Kidney (tissue), 14 donors: ENCODE data around the gene LRCOL1. TPM values are rescaled to one million over a fixed set of nuclear protein-coding genes. Genes with fewer than 3 reads are reported as not detected.
A peak's percentile ranks its signal among the peaks of the same experiment; 100 is the strongest.

Experiments used
- DNase-seq, 5 donors: peaks; one replicate each; pipeline ENCODE4 v3.0.0-alpha.2; 2013 to 2020
- FAIRE-seq: peaks from 2 replicates; lab custom pipeline; 2012; peaks lifted over from hg19 to GRCh38; lab: Jason Lieb, UNC
- H3K27ac ChIP-seq, 2 donors: one replicate each; pipeline ENCODE4 v1.7.0; 2013; ENCODE audit warnings: low read depth in 2 of 2, low read length in 2 of 2, inconsistent platforms in 1 of 2
- H3K27me3 ChIP-seq: one replicate; pipeline ENCODE4 v1.7.1; 2013; ENCODE audit warnings: low read length, inconsistent platforms; ENCODE audit not compliant: control insufficient read depth, insufficient read depth
- H3K36me3 ChIP-seq, 3 donors: one replicate each; pipeline versions ENCODE4 v1.7.0 to v1.7.1; 2013; ENCODE audit warnings: low read length in 3 of 3, control low read depth in 1 of 3, inconsistent platforms in 1 of 3; ENCODE audit not compliant: insufficient read depth in 3 of 3, control insufficient read depth in 2 of 3
- H3K4me1 ChIP-seq, 3 donors: one replicate each; pipeline versions ENCODE4 v1.7.0 to v1.7.1; 2013; ENCODE audit warnings: low read length in 3 of 3, inconsistent platforms in 1 of 3, low read depth in 1 of 3; ENCODE audit not compliant: control insufficient read depth in 2 of 3, insufficient read depth in 2 of 3
- H3K4me3 ChIP-seq, 3 donors: one replicate each; pipeline versions ENCODE4 v1.7.0 to v1.8.1; 2013; ENCODE audit warnings: low read length in 3 of 3, control low read depth in 1 of 3, inconsistent platforms in 1 of 3
- H3K9ac ChIP-seq, 3 donors: one replicate each; pipeline versions ENCODE4 v1.7.0 to v1.7.1; 2013; ENCODE audit warnings: low read length in 3 of 3, control low read depth in 1 of 3, inconsistent platforms in 1 of 3
- H3K9me3 ChIP-seq, 3 donors: one replicate each; pipeline versions ENCODE4 v1.7.0 to v1.7.1; 2013; ENCODE audit warnings: low read length in 3 of 3, control low read depth in 1 of 3, inconsistent platforms in 1 of 3; ENCODE audit not compliant: control insufficient read depth in 2 of 3, insufficient read depth in 1 of 3
- intact Hi-C: fragments of 100-400 bp; cut with DNase I; formaldehyde crosslinking; loops from one replicate; pipeline ENCODE4 v1.11.1; 2022
- polyA plus RNA-seq: library from polyadenylated mRNA; stranded (reverse); fragments of 350-450 nt; fragmentation: Illumina TruSeq; extraction: RNeasy Lipid Tissue Mini Kit (QIAGEN cat#74804); gene quantifications from one replicate; pipeline ENCODE4 v1.2.3, GENCODE V29; 2014; ENCODE audit warnings: low read depth, low replicate concordance; ENCODE audit not compliant: insufficient read depth
- total RNA-seq: library from RNA; stranded (reverse); fragmentation: NEBNext Ultra II Directional; extraction: Animal tissue kit (Norgen Biotek cat#: 25700); gene quantifications from one replicate; pipeline ENCODE4 v1.2.1, GENCODE V29; 2021
- TF ChIP-seq, protein P1 (sequence below): IDR thresholded peaks from 3 replicates; pipeline ENCODE4 v1.5.1; 2012; ENCODE audit warnings: mild to moderate bottlenecking, moderate library complexity, borderline replicate concordance; ENCODE audit not compliant: insufficient read depth; ENCODE audit errors: extremely low read depth
- donor health status: control.
- donor health status: control.
- donor health status: control.
- donor health status: control.
- donor health status: control.
- donor health status: DM: yes; HTN: yes; CAD: no.
- donor health status: Normal renal cell carcinoma (clear cell type).

Gene LRCOL1
- total and polyA plus RNA-seq, 2 donors from 2014 or later, result 1.0 to 1.8 TPM

DNA sequence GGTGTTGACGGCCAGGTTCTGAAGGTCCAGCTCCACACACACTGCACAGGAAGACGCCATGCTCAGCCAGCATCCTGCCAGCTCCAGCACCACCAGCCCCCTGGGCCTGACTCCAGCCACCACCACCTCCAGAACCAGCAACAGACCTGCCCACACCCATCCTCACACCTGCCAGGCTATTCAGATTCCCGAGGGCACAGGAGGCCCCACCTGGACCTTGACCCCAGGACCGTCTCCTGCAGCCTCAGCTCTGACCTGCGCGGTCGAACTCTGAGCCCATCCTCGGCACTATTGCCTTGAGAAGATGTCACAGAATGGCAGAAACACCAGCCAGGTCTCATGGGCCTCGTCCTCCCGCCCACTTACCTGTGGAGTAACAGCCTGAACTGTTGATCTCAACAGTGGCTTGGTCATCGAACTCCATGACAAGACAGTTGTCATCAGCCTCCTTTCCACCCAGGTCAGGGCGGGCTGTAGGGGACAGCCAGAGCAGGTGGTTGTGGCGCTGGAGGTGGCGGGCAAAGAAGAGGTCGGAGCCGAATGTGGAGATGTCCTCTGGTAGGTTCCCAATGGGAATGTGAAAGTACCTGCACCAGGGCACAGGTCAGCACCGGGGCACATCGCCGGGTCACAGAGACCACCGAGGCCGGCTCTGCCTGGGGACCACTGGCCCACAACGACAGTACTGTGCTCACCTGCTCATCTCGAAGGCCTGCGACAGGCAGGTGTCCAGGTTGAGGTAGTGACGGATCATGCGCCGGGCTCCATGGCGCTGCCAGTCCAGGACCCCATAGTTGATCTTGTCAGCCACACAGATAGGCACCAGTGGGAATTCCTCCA, 31.6 kb upstream of the LRCOL1 start:
- Histone ChIP-seq H3K9me3 (no peaks in the 10 kb centered on the region), H3K9ac (no peak overlapping the region), H3K4me1 (peaks cover 0 to 2% (median 0%) of the 10 kb centered on the region in 3 donors), H3K4me3 (no peak overlapping the region), H3K36me3 (peaks cover 0 to 11% (median 5%) of the 10 kb centered on the region in 3 donors), H3K27me3 (no peaks in the 10 kb centered on the region), H3K27ac (no peak overlapping the region)
- FAIRE-seq (no peak), DNase-seq (peak in 1 of 5 donors; percentile 50)
- TF ChIP-seq, protein P1, sequence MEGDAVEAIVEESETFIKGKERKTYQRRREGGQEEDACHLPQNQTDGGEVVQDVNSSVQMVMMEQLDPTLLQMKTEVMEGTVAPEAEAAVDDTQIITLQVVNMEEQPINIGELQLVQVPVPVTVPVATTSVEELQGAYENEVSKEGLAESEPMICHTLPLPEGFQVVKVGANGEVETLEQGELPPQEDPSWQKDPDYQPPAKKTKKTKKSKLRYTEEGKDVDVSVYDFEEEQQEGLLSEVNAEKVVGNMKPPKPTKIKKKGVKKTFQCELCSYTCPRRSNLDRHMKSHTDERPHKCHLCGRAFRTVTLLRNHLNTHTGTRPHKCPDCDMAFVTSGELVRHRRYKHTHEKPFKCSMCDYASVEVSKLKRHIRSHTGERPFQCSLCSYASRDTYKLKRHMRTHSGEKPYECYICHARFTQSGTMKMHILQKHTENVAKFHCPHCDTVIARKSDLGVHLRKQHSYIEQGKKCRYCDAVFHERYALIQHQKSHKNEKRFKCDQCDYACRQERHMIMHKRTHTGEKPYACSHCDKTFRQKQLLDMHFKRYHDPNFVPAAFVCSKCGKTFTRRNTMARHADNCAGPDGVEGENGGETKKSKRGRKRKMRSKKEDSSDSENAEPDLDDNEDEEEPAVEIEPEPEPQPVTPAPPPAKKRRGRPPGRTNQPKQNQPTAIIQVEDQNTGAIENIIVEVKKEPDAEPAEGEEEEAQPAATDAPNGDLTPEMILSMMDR, result no peak
- intact Hi-C loops, result no loop called here

DNA sequence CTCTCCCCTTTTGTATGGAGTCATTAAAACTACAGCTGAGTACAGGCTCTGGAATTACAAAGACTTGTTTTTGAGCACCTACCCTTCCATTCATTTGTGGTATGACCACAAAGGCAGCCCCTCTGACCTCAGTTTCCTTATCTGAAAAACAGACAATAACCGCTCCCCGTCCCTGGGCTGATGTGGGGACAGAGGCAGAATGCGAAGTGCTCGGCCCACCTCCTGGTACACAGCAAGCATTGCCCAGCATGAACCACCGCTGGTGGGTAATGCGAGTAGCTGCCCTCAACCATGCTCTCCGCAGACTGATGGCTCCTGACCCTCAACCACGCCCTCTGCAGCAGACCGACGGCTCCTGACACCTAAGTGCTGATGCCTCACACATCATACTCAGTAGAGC, 30.6 kb upstream of the LRCOL1 start:
- H3K9me3 ChIP-seq, result no peaks in the 10 kb centered on the region
- H3K4me1 ChIP-seq, result peaks cover 0 to 2% (median 0%) of the 10 kb centered on the region in 3 donors
- intact Hi-C loops, result no loop called here
- peaks cover 0 to 12% (median 5%) of the 10 kb centered on the region in 3 donors for H3K36me3 ChIP-seq
- TF ChIP-seq, protein P1, result no peak
- FAIRE-seq (no peak), DNase-seq (no peak)
- no peaks in the 10 kb centered on the region for H3K27me3 ChIP-seq
- no peak overlapping the region for H3K9ac ChIP-seq
- H3K27ac ChIP-seq, result no peak overlapping the region
- H3K4me3 ChIP-seq, result no peak overlapping the region

DNA sequence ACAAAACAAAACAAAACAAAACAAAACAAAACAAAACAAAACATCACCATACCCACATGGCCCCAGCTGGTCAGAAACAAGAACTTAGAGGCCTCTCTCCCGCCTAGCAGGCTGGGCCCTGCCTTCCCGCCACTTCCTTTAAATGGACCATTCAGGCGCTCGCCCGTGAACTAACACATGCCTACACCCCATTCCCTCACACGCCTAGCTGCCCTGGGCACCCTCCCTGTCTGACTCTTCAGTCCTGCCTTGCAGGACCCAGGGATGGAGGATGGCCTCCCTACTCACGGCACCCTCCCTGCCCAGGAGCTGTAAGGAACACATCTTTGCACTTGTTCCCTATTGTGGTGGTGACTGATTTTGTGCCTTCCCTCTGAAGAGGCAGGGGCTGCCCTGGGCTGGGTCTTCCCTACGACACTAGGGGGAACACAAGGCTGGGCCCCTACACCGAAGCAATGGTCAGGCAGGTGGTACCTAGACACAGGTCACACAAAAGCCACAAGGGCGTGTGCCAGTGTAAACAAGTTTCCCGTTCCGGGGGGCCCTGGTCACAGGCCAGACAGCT, 29.7 kb upstream of the LRCOL1 start:
- peaks cover 0 to 2% (median 0%) of the 10 kb centered on the region in 3 donors for H3K4me1 ChIP-seq
- TF ChIP-seq, protein P1, result no peak
- no peaks in the 10 kb centered on the region for H3K9me3 ChIP-seq
- no peak for FAIRE-seq
- no peaks in the 10 kb centered on the region for H3K27me3 ChIP-seq
- no peak overlapping the region for H3K4me3 ChIP-seq
- no peak for DNase-seq
- peaks cover 2 to 18% (median 8%) of the 10 kb centered on the region in 3 donors for H3K36me3 ChIP-seq
- H3K9ac ChIP-seq, result no peak overlapping the region
- intact Hi-C loops, result no loop called here
- H3K27ac ChIP-seq, result no peak overlapping the region
